PC-9 (cell line): Measurements from ENCODE around the gene HHAT.

Experiments
- CTCF ChIP-seq: fragments of 200-600 bp; sonication (generic); conservative IDR thresholded peaks from 2 replicates; pipeline ENCODE4 v1.6.1; 2017; ENCODE audit warnings: mixed run types, antibody characterized with exemption, mild to moderate bottlenecking, moderate library complexity
- EZH2 ChIP-seq: fragments of 200-600 bp; sonication (generic); IDR thresholded peaks from 2 replicates; pipeline ENCODE4 v1.8.0; 2017; ENCODE audit warnings: antibody characterized with exemption, low read depth

- no peak for TF ChIP-seq CTCF
- TF ChIP-seq EZH2 = no peak
Observed at GRCh38 chr1:210722410-210723081, 393.8 kb downstream of the HHAT start.
